ENCODE data around the gene SEC16A. TPM values are rescaled to one million over a fixed set of nuclear protein-coding genes. Genes with fewer than 3 reads are reported as not detected.
A peak's percentile ranks its signal among the peaks of the same experiment; 100 is the strongest.

The SEC16A gene
- total and polyA plus RNA-seq, 4 donors = 11.1 to 61.0 (median 58.1) TPM

DNA sequence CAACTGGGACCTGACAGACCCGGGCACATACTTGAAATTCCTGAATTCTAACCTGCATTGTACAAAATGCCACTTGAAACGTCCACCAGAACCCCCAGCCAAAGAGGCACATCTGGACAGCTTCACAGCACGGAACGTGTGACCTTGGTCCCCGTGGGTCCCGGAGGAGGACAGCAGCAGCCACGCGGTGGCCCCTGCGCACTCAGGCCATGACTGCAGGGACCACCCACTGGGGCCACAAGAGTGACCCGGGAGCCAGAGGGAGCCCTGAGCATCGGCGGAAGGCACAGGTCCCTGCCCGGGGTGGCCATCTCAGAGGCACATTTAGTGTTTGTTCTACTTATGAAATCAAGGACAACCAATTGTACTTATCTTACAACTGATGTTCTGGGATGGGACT, 80.8 kb downstream of the SEC16A start:
- 68% methylated on average over 13 of the region's 13 CpGs for WGBS, 2 donors
- DNase-seq = no peak
- H3K4me3 ChIP-seq (ENCODE audit: low read length in 2 of 2) = no peak overlapping the region
- ATAC-seq (ENCODE audit: low FRiP score) = no peak
- H3K36me3 ChIP-seq (ENCODE audit: control insufficient read depth in 1 of 2, insufficient read depth in 2 of 2, low read length in 1 of 2) = no peaks in the 10 kb centered on the region
- no peaks in the 10 kb centered on the region for H3K27me3 ChIP-seq (ENCODE audit: control insufficient read depth in 1 of 2, insufficient read depth in 2 of 2, low read length in 1 of 2)
- intact Hi-C loops (cut with DNase I) = no loop called here
- no peaks in the 10 kb centered on the region for H3K9me3 ChIP-seq (ENCODE audit: control insufficient read depth, low read length)
- no peak overlapping the region for H3K27ac ChIP-seq (ENCODE audit: low read depth in 1 of 2, low read length in 2 of 2)
- no peaks in the 10 kb centered on the region for H3K4me1 ChIP-seq (ENCODE audit: control insufficient read depth in 1 of 2, insufficient read depth in 2 of 2, low read length in 2 of 2)

- H3K27me3 ChIP-seq (ENCODE audit: control insufficient read depth in 1 of 2, insufficient read depth in 2 of 2, low read length in 1 of 2) = no peaks in the 10 kb centered on the region
- intact Hi-C loops (cut with DNase I) = no loop called here
- no peaks in the 10 kb centered on the region for H3K36me3 ChIP-seq (ENCODE audit: control insufficient read depth in 1 of 2, insufficient read depth in 2 of 2, low read length in 1 of 2)
- WGBS, 2 donors = 89 to 90% methylated on average over 18 of the region's 18 CpGs
- no peak overlapping the region for H3K4me3 ChIP-seq (ENCODE audit: low read length in 2 of 2)
- DNase-seq (no peak), ATAC-seq (ENCODE audit: low FRiP score) (no peak)
- H3K9me3 ChIP-seq (ENCODE audit: control insufficient read depth, low read length) = no peaks in the 10 kb centered on the region
- H3K4me1 ChIP-seq (ENCODE audit: control insufficient read depth in 1 of 2, insufficient read depth in 2 of 2, low read length in 2 of 2) = no peaks in the 10 kb centered on the region
- no peak overlapping the region for H3K27ac ChIP-seq (ENCODE audit: low read depth in 1 of 2, low read length in 2 of 2)
Measured at GRCh38 chr9:136401173-136401922, 81.5 kb downstream of the SEC16A start.

DNA sequence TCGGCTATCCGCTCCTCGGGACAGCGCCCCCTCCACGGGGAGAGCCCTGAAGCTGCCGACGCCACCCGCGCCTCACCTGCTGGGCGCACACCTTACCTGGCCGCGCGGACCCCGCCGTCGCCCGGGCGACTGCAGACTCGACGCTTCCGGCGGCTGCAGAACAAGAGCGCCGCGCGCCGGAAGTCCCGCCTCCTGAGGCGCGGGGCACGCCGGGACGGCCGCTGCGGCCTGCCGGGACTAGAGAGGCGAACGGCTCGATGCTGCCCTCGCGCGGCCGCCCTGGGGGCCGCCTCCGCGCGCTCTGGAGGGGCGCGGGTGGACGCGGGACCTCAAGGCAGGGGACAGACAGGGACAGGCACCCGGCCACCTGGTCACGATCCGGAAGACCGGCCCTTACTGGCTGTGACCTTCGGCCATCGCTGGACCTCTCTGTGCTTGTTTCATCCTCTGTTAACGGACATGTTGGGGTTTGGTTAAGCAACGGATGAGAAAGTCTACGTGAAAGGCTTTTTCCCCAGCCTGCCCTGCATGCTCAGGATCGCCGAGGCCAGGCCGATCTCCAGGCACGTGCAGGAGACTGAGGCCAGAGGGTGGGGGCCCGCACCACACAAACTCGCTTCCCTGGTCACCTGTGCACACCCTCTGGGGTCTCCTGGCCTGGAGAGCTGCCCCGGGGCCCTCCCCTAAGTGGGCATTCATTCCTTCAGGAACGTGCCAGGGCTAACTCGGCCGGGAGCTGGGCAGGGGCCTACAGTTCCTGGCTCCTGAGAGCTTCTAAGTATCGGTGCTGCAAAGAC, 82.6 kb downstream of the SEC16A start, which contains the start of gene SNAPC4:
SNAPC4 (minus strand) TSS at position 133 of the 797 bp plus-strand sequence. CDS start 1,742 bp downstream, outside the sequence.
- Histone ChIP-seq H3K27ac (ENCODE audit: low read depth in 1 of 2, low read length in 2 of 2) (peak within 1 kb of the TSS in 1 of 2 donors; percentile 10), H3K27me3 (ENCODE audit: control insufficient read depth in 1 of 2, insufficient read depth in 2 of 2, low read length in 1 of 2) (no peaks in the 10 kb centered on the region), H3K4me3 (ENCODE audit: low read length in 2 of 2) (peak within 1 kb of the TSS; percentile 78 to 85), H3K9me3 (ENCODE audit: control insufficient read depth, low read length) (no peaks in the 10 kb centered on the region), H3K36me3 (ENCODE audit: control insufficient read depth in 1 of 2, insufficient read depth in 2 of 2, low read length in 1 of 2) (peaks cover 0 to 3% of the 10 kb centered on the region in 2 donors), H3K4me1 (ENCODE audit: control insufficient read depth in 1 of 2, insufficient read depth in 2 of 2, low read length in 2 of 2) (no peaks in the 10 kb centered on the region)
- intact Hi-C loops (cut with DNase I) = no loop called here
- 4 to 5% methylated on average over 63 to 71 of the region's 71 CpGs for WGBS, 2 donors
- ATAC-seq (ENCODE audit: low FRiP score) (peak; percentile 94), DNase-seq (peak; percentile 90 to 96)

DNA sequence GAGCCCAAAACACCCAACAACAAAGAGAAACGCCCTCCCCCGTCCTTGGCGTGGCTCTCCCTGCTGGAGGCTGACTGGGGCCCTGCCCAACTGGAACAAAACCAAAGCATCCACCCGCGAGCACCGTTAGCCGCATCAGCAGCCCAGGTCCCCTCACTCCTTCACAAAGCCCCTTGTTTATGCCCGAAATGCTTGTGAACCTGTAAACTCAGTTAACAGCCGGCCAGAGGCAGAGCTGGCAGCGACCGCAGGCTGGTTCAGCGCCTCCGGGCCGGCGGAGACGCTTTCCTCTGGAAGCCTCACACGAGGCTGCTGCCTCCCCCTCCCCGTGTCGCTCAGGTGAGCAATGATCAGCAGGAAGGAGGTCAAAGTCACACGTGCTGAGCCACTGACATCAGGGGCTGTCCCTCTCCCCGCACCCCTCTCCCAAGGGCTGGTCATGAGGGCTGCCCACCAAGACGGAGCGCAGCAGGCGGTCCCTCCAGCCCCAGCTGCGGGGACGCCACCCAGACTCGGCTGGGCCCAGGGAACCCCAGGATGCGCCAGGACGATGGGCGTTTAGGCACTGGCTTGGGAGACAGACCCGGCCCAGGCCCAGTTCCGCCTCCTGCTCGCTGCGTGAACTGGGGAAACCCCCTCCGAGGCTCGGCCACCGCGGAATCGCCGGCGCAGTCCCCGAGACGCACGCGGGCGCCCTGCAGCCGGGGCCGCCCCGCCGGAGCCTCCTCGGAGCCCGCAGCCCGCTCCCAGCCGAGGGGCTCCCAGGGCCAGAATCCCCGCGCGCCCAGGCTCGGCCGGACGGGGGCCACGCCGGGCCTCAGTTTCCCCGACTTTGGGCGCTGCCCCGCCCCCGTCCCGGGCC, 83.4 kb downstream of the SEC16A start:
- no peak for DNase-seq
- WGBS, 2 donors = 1% methylated on average over 51 to 67 of the region's 67 CpGs
- Histone ChIP-seq H3K9me3 (ENCODE audit: control insufficient read depth, low read length) (no peaks in the 10 kb centered on the region), H3K36me3 (ENCODE audit: control insufficient read depth in 1 of 2, insufficient read depth in 2 of 2, low read length in 1 of 2) (peaks cover 0 to 4% of the 10 kb centered on the region in 2 donors), H3K27me3 (ENCODE audit: control insufficient read depth in 1 of 2, insufficient read depth in 2 of 2, low read length in 1 of 2) (no peaks in the 10 kb centered on the region), H3K4me1 (ENCODE audit: control insufficient read depth in 1 of 2, insufficient read depth in 2 of 2, low read length in 2 of 2) (no peaks in the 10 kb centered on the region), H3K27ac (ENCODE audit: low read depth in 1 of 2, low read length in 2 of 2) (no peak overlapping the region), H3K4me3 (ENCODE audit: low read length in 2 of 2) (peak overlapping the region; percentile 78 to 85)
- intact Hi-C loops (cut with DNase I) = no loop called here
- no peak for ATAC-seq (ENCODE audit: low FRiP score)

GRCh38 chr9:136398286-136398685, 84.6 kb downstream of the SEC16A start:
- ATAC-seq (ENCODE audit: low FRiP score) (no peak), DNase-seq (no peak)
- no peaks in the 10 kb centered on the region for H3K4me1 ChIP-seq (ENCODE audit: control insufficient read depth in 1 of 2, insufficient read depth in 2 of 2, low read length in 2 of 2)
- 92% methylated on average over 12 of the region's 12 CpGs for WGBS, 2 donors
- no peaks in the 10 kb centered on the region for H3K9me3 ChIP-seq (ENCODE audit: control insufficient read depth, low read length)
- H3K27ac ChIP-seq (ENCODE audit: low read depth in 1 of 2, low read length in 2 of 2) = no peak overlapping the region
- peaks cover 0 to 4% of the 10 kb centered on the region in 2 donors for H3K36me3 ChIP-seq (ENCODE audit: control insufficient read depth in 1 of 2, insufficient read depth in 2 of 2, low read length in 1 of 2)
- intact Hi-C loops (cut with DNase I) = no loop called here
- H3K4me3 ChIP-seq (ENCODE audit: low read length in 2 of 2) = no peak overlapping the region
- no peaks in the 10 kb centered on the region for H3K27me3 ChIP-seq (ENCODE audit: control insufficient read depth in 1 of 2, insufficient read depth in 2 of 2, low read length in 1 of 2)

DNA sequence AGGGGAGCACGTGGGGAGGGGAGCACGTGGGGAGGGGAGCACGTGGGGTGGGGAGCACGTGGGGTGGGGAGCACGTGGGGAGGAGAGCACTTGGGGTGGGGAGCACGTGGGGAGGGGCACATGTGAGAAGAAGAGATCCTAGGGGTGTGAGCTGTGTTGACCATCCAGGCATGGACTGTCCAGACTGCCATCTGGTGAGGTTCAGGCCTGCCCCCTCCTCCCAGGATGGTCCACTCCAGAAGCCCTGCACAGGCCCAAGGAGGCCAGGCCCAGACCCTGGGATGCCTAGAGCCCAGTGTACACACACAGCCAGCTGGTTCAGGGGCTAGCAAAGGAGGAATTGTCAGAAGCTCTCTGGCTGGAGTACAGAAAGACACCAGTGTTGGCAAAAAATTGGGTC, 85.2 kb downstream of the SEC16A start:
- Histone ChIP-seq H3K27ac (ENCODE audit: low read depth in 1 of 2, low read length in 2 of 2) (no peak overlapping the region), H3K4me3 (ENCODE audit: low read length in 2 of 2) (no peak overlapping the region), H3K9me3 (ENCODE audit: control insufficient read depth, low read length) (no peaks in the 10 kb centered on the region), H3K36me3 (ENCODE audit: control insufficient read depth in 1 of 2, insufficient read depth in 2 of 2, low read length in 1 of 2) (peaks cover 0 to 4% of the 10 kb centered on the region in 2 donors), H3K4me1 (ENCODE audit: control insufficient read depth in 1 of 2, insufficient read depth in 2 of 2, low read length in 2 of 2) (no peaks in the 10 kb centered on the region), H3K27me3 (ENCODE audit: control insufficient read depth in 1 of 2, insufficient read depth in 2 of 2, low read length in 1 of 2) (no peaks in the 10 kb centered on the region)
- WGBS, 2 donors = 73 to 74% methylated on average over 3 to 6 of the region's 6 CpGs
- DNase-seq = no peak
- intact Hi-C loops (cut with DNase I) = no loop called here
- no peak for ATAC-seq (ENCODE audit: low FRiP score)

- Histone ChIP-seq H3K27me3 (ENCODE audit: control insufficient read depth in 1 of 2, insufficient read depth in 2 of 2, low read length in 1 of 2) (no peaks in the 10 kb centered on the region), H3K4me1 (ENCODE audit: control insufficient read depth in 1 of 2, insufficient read depth in 2 of 2, low read length in 2 of 2) (no peaks in the 10 kb centered on the region), H3K4me3 (ENCODE audit: low read length in 2 of 2) (no peak overlapping the region), H3K36me3 (ENCODE audit: control insufficient read depth in 1 of 2, insufficient read depth in 2 of 2, low read length in 1 of 2) (peaks cover 0 to 4% of the 10 kb centered on the region in 2 donors), H3K27ac (ENCODE audit: low read depth in 1 of 2, low read length in 2 of 2) (no peak overlapping the region), H3K9me3 (ENCODE audit: control insufficient read depth, low read length) (no peaks in the 10 kb centered on the region)
- 65 to 68% methylated on average over 4 of the region's 4 CpGs for WGBS, 2 donors
- no peak for DNase-seq
- no peak for ATAC-seq (ENCODE audit: low FRiP score)
- intact Hi-C loops (cut with DNase I) = no loop called here
Measured at GRCh38 chr9:136396219-136396515, 86.7 kb downstream of the SEC16A start.

DNA sequence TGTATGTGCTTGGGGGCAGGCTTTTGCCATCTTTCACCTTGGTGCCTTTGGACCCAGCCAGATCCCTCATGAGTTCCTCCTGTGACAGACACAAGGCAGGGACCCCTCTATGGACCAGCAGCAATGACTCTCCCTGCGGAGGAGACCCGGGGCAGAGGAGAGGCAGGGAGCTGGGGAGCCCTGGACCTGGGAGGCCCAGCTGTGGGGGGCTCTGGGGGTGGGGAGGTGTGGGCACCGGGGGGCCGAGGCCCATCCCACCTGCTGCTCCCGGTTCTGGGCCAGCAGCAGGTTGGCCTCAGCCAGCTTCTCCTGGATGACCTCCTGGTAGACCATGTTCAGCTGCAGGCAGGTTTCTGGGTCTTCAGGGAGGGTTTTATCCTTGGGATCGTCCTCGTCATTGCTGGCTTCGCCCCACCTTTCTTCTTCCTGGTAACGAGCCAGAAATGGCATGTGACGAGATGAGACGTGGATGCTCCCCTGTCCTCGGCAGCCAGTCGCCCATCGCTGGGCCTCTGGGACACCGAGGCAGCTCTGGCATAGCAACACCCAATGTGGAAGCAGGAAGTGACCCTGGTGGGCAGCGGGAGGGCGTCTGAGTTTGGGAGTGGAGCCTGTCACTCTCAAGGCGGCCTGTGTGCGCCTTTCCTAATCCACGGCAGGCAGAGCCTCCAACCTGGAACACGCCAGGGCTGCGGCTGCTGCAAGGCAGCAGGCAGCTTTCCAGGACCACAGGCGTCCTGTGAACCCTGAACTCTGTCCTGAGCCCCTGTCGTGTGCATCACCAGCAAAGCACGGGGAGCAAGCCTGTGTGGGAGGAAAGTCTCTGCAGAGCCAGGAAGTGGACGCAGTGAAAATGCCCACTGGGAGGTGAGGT, 87.3 kb downstream of the SEC16A start:
- H3K36me3 ChIP-seq (ENCODE audit: control insufficient read depth in 1 of 2, insufficient read depth in 2 of 2, low read length in 1 of 2) = peaks cover 0 to 4% of the 10 kb centered on the region in 2 donors
- 87 to 88% methylated on average over 26 of the region's 26 CpGs for WGBS, 2 donors
- no peaks in the 10 kb centered on the region for H3K9me3 ChIP-seq (ENCODE audit: control insufficient read depth, low read length)

More for the DNA sequence above, 87.3 kb downstream of the SEC16A start:
- no peaks in the 10 kb centered on the region for H3K27me3 ChIP-seq (ENCODE audit: control insufficient read depth in 1 of 2, insufficient read depth in 2 of 2, low read length in 1 of 2)
- H3K27ac ChIP-seq (ENCODE audit: low read depth in 1 of 2, low read length in 2 of 2) = no peak overlapping the region
- DNase-seq = no peak
- H3K4me3 ChIP-seq (ENCODE audit: low read length in 2 of 2) = no peak overlapping the region
- H3K4me1 ChIP-seq (ENCODE audit: control insufficient read depth in 1 of 2, insufficient read depth in 2 of 2, low read length in 2 of 2) = no peaks in the 10 kb centered on the region
- no peak for ATAC-seq (ENCODE audit: low FRiP score)
- intact Hi-C loops (cut with DNase I) = no loop called here
